Measurements from ENCODE around the gene RNF6. TPM values are rescaled to one million over a fixed set of nuclear protein-coding genes. Genes with fewer than 3 reads are reported as not detected.

RNF6 gene
- total RNA-seq: 10 to 100 TPM; 46.7 to 47.9 TPM
- polyA plus RNA-seq: 10 to 100 TPM; 36.3 to 54.9 TPM

- peak within 1 kb of the TSS; percentile 94 for H3K27ac ChIP-seq (ENCODE audit: low read depth, low read length)
- peaks cover 25% of the 10 kb centered on the region for H3K36me3 ChIP-seq (ENCODE audit: insufficient read depth, low read length)
- no peaks in the 10 kb centered on the region for H3K27me3 ChIP-seq (ENCODE audit: insufficient read depth, low read length)
- peak; percentile 88 to 95 (median 91) for DNase-seq
- ChIA-PET CTCF (ENCODE audit: partially characterized antibody) (interaction anchor here (0.7 to 4.4 kb wide), 6 partner anchors 29 to 477 kb away, joined by 3 to 20 read pairs (median 4); no protein-coding TSS in a partner anchor), POLR2A (ENCODE audit: partially characterized antibody) (interaction anchor here (0.6 to 5.3 kb wide), 13 partner anchors 9 to 1917 kb away, joined by 3 to 63 read pairs (median 5); partner anchors contain the start of genes CDK8, MTIF3, MTMR6 and RPL21)
- Mint-ChIP-seq H3K27ac (peak within 1 kb of the TSS; percentile 92 to 99 (median 99)), H3K4me3 (peak within 1 kb of the TSS; percentile 95 to 100 (median 100)), H3K9me3 (peaks cover 0 to 2% (median 0%) of the 10 kb centered on the region in 8 donors), H3K27me3 (peaks cover 0 to 2% of the 10 kb centered on the region in 2 donors), H3K4me1 (peaks cover 28 to 48% (median 41%) of the 10 kb centered on the region in 4 donors), H3K36me3 (peaks cover 30 to 43% of the 10 kb centered on the region in 2 donors)
- H3K9me3 ChIP-seq (ENCODE audit: control insufficient read depth in 1 of 2, low read length in 2 of 2): no peaks in the 10 kb centered on the region
- intact Hi-C loops (cut with micrococcal nuclease): loop anchor here (1.0 to 2.0 kb wide), 5 partner anchors 31 to 1917 kb away; partner anchors contain the start of genes NUP58, PAN3 and RPL21
- peaks cover 29% of the 10 kb centered on the region for H3K4me1 ChIP-seq (ENCODE audit: insufficient read depth, low read length)
- H3K4me3 ChIP-seq (ENCODE audit: low read length in 2 of 2): peak within 1 kb of the TSS; percentile 86 to 98
Observed at GRCh38 chr13:26221721-26222519, at the start of gene RNF6. Gene RNF6 (minus strand): TSS chr13:26222314. CDS start chr13:26219649, 2,665 bp downstream.

- intact Hi-C loops (cut with micrococcal nuclease): no loop called here
- no peak for DNase-seq
- Histone ChIP-seq H3K27me3 (ENCODE audit: insufficient read depth, low read length) (no peaks in the 10 kb centered on the region), H3K4me1 (ENCODE audit: insufficient read depth, low read length) (peaks cover 11% of the 10 kb centered on the region), H3K27ac (ENCODE audit: low read depth, low read length) (no peak overlapping the region), H3K4me3 (ENCODE audit: low read length in 2 of 2) (no peak overlapping the region), H3K9me3 (ENCODE audit: control insufficient read depth in 1 of 2, low read length in 2 of 2) (no peaks in the 10 kb centered on the region), H3K36me3 (ENCODE audit: insufficient read depth, low read length) (no peaks in the 10 kb centered on the region)
- H3K4me1 Mint-ChIP-seq: peaks cover 26 to 50% (median 36%) of the 10 kb centered on the region in 4 donors
- H3K36me3 Mint-ChIP-seq: no peaks in the 10 kb centered on the region
- no peaks in the 10 kb centered on the region for H3K27me3 Mint-ChIP-seq
- ChIA-PET POLR2A (ENCODE audit: partially characterized antibody) (no interaction called here), CTCF (ENCODE audit: partially characterized antibody) (interaction anchor here (1.2 kb wide), 1 partner anchor 9 kb away, joined by 3 read pairs; no protein-coding TSS in a partner anchor)
- no peak overlapping the region for H3K27ac Mint-ChIP-seq
- no peaks in the 10 kb centered on the region for H3K9me3 Mint-ChIP-seq
- peak overlapping the region in 1 of 8 donors; percentile 0 for H3K4me3 Mint-ChIP-seq
Observed at GRCh38 chr13:26270707-26271106, 48.6 kb upstream of the RNF6 start.

GRCh38 chr13:26266311-26266710, 44.2 kb upstream of the RNF6 start:
- H3K36me3 Mint-ChIP-seq: no peaks in the 10 kb centered on the region
- H3K27me3 Mint-ChIP-seq: no peaks in the 10 kb centered on the region
- no peak for DNase-seq
- peaks cover 0 to 2% (median 0%) of the 10 kb centered on the region in 8 donors for H3K9me3 Mint-ChIP-seq
- H3K4me1 Mint-ChIP-seq: peaks cover 37 to 60% (median 48%) of the 10 kb centered on the region in 4 donors
- POLR2A ChIA-PET (ENCODE audit: partially characterized antibody): no interaction called here
- no peak overlapping the region for H3K4me3 Mint-ChIP-seq
- CTCF ChIA-PET (ENCODE audit: partially characterized antibody): no interaction called here
- H3K27ac Mint-ChIP-seq: no peak overlapping the region
- no peaks in the 10 kb centered on the region for H3K36me3 ChIP-seq (ENCODE audit: insufficient read depth, low read length)
- H3K4me1 ChIP-seq (ENCODE audit: insufficient read depth, low read length): peaks cover 6% of the 10 kb centered on the region
- no peaks in the 10 kb centered on the region for H3K9me3 ChIP-seq (ENCODE audit: control insufficient read depth in 1 of 2, low read length in 2 of 2)
- intact Hi-C loops (cut with micrococcal nuclease): no loop called here
- no peak overlapping the region for H3K4me3 ChIP-seq (ENCODE audit: low read length in 2 of 2)
- no peak overlapping the region for H3K27ac ChIP-seq (ENCODE audit: low read depth, low read length)
- no peaks in the 10 kb centered on the region for H3K27me3 ChIP-seq (ENCODE audit: insufficient read depth, low read length)

GRCh38 chr13:26262156-26262555, 40.0 kb upstream of the RNF6 start:
- Mint-ChIP-seq H3K27me3 (no peaks in the 10 kb centered on the region), H3K4me1 (peaks cover 34 to 64% (median 42%) of the 10 kb centered on the region in 4 donors), H3K4me3 (no peak overlapping the region), H3K9me3 (peaks cover 0 to 2% (median 0%) of the 10 kb centered on the region in 8 donors), H3K27ac (peak overlapping the region in 1 of 7 donors; percentile 14), H3K36me3 (no peaks in the 10 kb centered on the region)
- Histone ChIP-seq H3K4me1 (ENCODE audit: insufficient read depth, low read length) (peaks cover 6% of the 10 kb centered on the region), H3K36me3 (ENCODE audit: insufficient read depth, low read length) (no peaks in the 10 kb centered on the region), H3K27me3 (ENCODE audit: insufficient read depth, low read length) (no peaks in the 10 kb centered on the region), H3K9me3 (ENCODE audit: control insufficient read depth in 1 of 2, low read length in 2 of 2) (no peaks in the 10 kb centered on the region), H3K4me3 (ENCODE audit: low read length in 2 of 2) (no peak overlapping the region), H3K27ac (ENCODE audit: low read depth, low read length) (no peak overlapping the region)
- ChIA-PET CTCF (ENCODE audit: partially characterized antibody) (no interaction called here), POLR2A (ENCODE audit: partially characterized antibody) (no interaction called here)
- DNase-seq: no peak
- intact Hi-C loops (cut with micrococcal nuclease): no loop called here

DNA sequence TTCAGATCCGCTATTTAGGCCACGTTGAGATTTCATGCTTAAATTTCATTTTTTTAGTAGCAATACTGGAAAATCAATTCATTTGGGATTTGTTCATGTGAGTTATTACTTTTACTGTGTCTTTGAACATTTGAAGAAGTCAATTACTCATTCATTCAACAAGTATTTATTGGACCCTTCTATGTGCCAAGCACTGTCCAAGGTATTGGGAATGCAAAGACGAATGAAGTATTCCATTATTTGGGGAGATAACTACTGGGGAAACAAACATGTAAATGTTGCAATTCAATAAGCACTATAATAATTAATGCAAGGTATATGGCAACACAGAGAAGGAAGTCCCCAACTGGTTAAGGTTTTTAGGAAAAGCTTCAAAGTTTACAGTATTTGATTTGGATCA, 37.5 kb upstream of the RNF6 start:
- no peak overlapping the region for H3K27ac ChIP-seq (ENCODE audit: low read depth, low read length)
- ChIA-PET POLR2A (ENCODE audit: partially characterized antibody) (no interaction called here), CTCF (ENCODE audit: partially characterized antibody) (no interaction called here)
- Mint-ChIP-seq H3K27ac (no peak overlapping the region), H3K4me3 (no peak overlapping the region), H3K27me3 (no peaks in the 10 kb centered on the region), H3K9me3 (peaks cover 0 to under 1% (median 0%) of the 10 kb centered on the region in 8 donors), H3K4me1 (peaks cover 35 to 64% (median 40%) of the 10 kb centered on the region in 4 donors), H3K36me3 (peaks cover 0 to 3% of the 10 kb centered on the region in 2 donors)
- no peaks in the 10 kb centered on the region for H3K36me3 ChIP-seq (ENCODE audit: insufficient read depth, low read length)
- no peak overlapping the region for H3K4me3 ChIP-seq (ENCODE audit: low read length in 2 of 2)
- H3K9me3 ChIP-seq (ENCODE audit: control insufficient read depth in 1 of 2, low read length in 2 of 2): no peaks in the 10 kb centered on the region
- DNase-seq: no peak
- peaks cover 18% of the 10 kb centered on the region for H3K4me1 ChIP-seq (ENCODE audit: insufficient read depth, low read length)
- no peaks in the 10 kb centered on the region for H3K27me3 ChIP-seq (ENCODE audit: insufficient read depth, low read length)
- intact Hi-C loops (cut with micrococcal nuclease): loop anchor here (10.0 kb wide), 2 partner anchors 225 to 1165 kb away; partner anchors contain the start of gene GTF3A

DNA sequence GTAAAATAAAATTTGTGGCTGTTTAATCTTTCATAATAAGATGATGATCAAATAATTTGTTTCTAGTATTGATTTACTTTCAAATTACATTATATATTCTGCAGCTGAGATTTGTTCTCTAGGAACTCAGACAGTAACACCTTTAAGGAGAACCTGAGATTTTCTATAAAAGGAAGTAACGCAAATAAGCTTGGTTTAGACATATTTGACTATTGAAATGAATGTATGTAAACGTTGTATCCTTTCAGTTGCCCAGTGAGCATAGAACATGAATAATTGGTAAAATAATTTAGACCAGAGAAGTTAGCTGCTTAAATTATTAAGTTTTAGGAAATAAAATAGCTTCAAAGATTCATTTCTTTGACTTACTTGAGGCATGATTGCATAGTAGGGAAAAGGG, 34.9 kb upstream of the RNF6 start:
- Histone ChIP-seq H3K27ac (ENCODE audit: low read depth, low read length) (no peak overlapping the region), H3K4me3 (ENCODE audit: low read length in 2 of 2) (no peak overlapping the region), H3K9me3 (ENCODE audit: control insufficient read depth in 1 of 2, low read length in 2 of 2) (no peaks in the 10 kb centered on the region), H3K27me3 (ENCODE audit: insufficient read depth, low read length) (no peaks in the 10 kb centered on the region), H3K4me1 (ENCODE audit: insufficient read depth, low read length) (peaks cover 18% of the 10 kb centered on the region), H3K36me3 (ENCODE audit: insufficient read depth, low read length) (no peaks in the 10 kb centered on the region)
- Mint-ChIP-seq H3K4me1 (peaks cover 38 to 69% (median 43%) of the 10 kb centered on the region in 4 donors), H3K36me3 (peaks cover 0 to 7% of the 10 kb centered on the region in 2 donors), H3K4me3 (no peak overlapping the region), H3K27ac (no peak overlapping the region), H3K27me3 (no peaks in the 10 kb centered on the region), H3K9me3 (no peaks in the 10 kb centered on the region)
- intact Hi-C loops (cut with micrococcal nuclease): loop anchor here (10.0 kb wide), 2 partner anchors 228 to 1168 kb away; partner anchors contain the start of gene GTF3A
- ChIA-PET POLR2A (ENCODE audit: partially characterized antibody) (interaction anchor here (5.4 kb wide), 1 partner anchor 35 kb away, joined by 49 read pairs; the partner anchor contains the start of gene RNF6), CTCF (ENCODE audit: partially characterized antibody) (interaction anchor here (5.4 kb wide), 1 partner anchor 72 kb away, joined by 29 read pairs; no protein-coding TSS in a partner anchor)
- no peak for DNase-seq
